HG03135 (cell line): ENCODE data around the gene KHDRBS1.
"Not testable (repeated sequence)": the region's sequence is repeated elsewhere in the genome, so short reads cannot be mapped to it uniquely, and the experiment has no call there.

ENCODE experiments used
- ATAC-seq: cut with Tn5 transposase; IDR thresholded peaks from one replicate; pipeline ENCODE4 v1.9.1; 2021; ENCODE audit warnings: mild to moderate bottlenecking, moderate library complexity; ENCODE audit not compliant: unreplicated experiment

KHDRBS1 gene

DNA sequence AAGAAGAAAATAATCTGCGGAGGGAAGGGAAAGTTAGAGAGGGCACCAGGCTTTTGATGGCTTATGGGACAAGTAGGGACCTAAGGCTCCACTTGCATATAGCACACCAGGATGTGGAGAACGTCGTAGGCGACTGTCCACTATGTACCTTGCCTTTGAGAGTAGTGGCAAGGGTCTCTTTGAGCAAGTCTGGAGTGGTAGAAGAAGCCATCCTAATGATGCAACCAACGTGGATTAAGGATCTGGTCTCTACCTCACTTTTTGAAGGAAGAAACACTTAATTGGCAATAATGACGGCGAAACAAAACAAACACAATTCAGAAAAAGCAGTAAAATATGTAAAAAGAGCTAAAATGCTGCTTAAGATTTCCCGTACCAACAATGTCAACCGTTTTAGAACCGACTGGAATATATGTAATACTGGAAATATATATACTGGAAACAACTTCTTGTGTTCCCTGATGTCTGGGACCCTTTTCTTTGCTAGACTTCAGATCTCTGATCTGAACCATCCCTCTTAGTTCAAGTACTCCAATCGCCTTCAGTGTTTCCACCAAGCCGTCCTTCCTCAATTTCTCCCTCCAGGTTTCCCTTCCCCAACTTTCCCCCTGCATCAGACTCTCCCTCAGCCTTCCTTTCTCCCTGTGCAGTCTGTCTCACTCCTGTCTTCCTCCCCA, 821 bp upstream of the KHDRBS1 start:
- no peak for ATAC-seq

DNA sequence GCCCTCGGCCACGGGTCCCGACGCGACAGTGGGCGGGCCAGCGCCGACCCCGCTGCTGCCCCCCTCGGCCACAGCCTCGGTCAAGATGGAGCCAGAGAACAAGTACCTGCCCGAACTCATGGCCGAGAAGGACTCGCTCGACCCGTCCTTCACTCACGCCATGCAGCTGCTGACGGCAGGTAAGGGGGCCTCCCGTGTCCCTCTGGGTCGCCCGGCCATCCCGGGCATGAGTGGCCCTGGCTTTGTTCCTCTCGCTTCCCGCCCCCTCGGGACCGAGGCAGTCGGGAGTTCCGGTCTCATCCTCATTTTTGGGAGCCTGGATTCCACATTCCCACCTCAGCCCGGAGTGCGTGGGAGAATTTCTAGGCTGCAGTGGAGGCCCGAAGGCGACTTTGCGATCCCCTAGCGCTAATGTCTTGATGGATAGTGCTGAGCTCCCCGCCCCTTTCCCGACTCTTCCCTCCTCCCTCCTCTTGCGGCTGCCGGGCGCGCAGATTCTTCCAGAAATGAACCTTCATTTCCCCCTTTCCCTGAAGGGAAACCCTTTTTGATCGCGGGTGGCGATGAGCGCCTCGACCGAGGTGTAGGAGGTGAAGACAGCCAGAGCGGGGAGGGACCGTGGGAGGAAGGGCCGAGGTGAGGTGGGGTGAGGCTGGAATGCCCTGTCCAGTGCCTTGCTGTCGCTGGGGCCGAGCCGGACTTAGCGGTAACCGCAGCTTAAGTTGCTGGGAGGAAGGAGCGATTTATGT, 705 bp downstream of the KHDRBS1 start:
- ATAC-seq = peak; percentile 28

DNA sequence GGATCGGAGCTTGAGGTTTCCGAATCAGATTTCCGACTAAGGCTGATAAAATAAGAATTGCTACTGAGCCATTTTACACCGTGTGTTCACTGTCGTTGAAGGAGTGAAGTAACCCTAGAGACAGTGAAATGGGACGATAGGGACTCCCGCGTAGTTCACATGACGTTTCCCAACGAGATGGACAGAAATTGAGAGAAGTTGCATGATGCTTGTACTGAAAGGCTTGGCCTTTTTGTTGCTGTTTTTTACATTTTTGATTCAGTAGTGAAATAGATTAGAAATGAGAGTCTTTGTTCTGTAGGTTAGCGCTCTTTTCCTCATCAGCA, 1.2 kb downstream of the KHDRBS1 start:
- no peak for ATAC-seq

DNA sequence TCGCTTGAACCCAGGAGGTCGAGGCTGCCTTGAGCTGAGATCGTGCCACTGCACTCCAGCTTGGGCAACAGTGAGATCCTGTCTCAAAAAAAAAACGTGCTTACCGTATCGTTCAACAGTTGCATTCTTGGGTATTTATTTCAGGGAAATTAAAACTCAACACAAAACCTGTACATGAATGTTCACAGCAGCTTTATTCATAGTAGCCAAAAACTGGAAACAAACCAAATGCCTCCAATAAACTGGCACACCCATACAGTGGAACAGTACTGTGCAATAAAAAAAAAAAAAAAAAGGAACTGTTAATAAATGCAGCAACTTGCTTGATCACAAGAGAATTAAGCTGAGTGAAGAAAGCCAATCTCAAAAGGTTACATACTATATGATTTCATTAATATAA, 6.7 kb downstream of the KHDRBS1 start:
- no peak for ATAC-seq

DNA sequence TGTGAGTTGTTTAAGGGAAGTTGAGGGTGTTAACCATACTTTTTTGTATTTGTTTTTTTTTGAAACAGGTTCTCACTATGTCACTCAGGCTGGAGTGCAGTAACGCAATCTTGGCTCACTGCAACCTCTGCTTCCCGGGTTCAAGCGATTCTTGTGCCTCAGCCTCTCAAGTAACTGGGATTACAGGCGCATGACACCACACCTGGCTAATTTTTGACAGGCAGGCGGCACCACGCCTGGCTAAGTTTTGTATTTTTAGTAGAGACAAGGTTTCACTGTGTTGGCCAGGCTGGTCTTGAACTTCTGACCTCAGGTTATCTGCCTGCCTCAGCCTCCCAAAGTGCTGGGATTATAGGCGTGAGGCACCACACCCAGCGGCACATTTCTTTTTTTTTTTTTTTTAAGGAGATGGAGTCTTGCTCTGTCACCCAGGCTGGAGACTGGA, 7.9 kb downstream of the KHDRBS1 start:
- not testable (repeated sequence) for ATAC-seq

DNA sequence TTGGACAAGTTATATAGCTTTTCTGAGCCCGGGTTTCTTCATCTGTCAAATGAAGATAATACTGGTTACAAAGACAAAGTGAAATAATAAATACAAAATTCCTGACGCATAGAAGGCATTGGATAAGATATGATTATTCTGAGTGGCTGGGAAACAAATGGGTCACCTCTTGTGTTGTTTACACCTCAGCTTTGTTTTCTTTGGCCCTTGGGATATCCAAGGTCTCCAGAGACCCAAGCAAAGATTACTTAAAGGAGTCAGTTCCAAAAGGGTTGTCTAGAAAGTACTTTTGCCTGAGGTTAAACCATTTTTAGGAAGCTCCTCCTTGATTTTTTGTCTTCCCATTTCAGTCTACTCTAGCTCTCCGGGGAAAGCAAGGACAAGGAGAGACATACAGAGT, 9.7 kb downstream of the KHDRBS1 start:
- ATAC-seq = no peak

DNA sequence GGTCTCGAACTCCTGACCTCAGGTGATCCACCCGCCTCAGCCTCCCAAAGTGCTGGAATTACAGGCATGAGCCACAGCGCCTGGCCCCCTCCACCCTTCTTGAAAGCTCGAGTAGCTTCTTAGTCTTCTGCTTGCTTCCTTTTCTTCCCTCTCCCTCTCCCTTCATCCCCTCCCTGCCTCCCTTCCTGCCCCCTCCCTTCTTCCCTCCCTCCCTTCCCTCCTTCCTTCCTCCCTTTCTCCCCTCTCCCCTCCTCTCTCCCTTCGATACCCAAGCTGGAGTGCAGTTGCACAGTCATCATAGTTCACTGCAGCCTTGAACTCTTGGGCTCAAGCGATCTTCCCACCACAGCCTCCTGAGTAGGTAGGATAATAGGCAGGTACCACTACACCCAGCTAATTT, 11.8 kb downstream of the KHDRBS1 start:
- ATAC-seq = no peak

DNA sequence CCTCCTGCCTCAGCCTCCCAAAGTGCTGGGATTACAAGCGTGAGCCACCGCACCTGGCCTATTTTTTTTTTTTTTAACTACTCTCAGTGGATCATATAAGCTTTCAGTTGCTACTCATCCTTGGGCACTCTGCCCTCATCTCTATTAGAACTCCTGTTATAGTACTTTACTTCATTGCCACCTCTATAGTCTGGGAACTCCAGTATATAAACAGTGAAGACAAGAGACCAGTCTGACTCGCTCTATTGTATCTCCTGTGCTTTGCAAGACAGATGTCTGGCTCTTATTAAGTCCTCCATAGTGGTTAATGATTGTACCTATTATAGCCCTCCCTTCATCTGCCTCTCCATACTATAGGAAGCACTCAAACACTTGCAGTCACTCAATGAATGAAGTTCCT, 15.1 kb downstream of the KHDRBS1 start:
- no peak for ATAC-seq

DNA sequence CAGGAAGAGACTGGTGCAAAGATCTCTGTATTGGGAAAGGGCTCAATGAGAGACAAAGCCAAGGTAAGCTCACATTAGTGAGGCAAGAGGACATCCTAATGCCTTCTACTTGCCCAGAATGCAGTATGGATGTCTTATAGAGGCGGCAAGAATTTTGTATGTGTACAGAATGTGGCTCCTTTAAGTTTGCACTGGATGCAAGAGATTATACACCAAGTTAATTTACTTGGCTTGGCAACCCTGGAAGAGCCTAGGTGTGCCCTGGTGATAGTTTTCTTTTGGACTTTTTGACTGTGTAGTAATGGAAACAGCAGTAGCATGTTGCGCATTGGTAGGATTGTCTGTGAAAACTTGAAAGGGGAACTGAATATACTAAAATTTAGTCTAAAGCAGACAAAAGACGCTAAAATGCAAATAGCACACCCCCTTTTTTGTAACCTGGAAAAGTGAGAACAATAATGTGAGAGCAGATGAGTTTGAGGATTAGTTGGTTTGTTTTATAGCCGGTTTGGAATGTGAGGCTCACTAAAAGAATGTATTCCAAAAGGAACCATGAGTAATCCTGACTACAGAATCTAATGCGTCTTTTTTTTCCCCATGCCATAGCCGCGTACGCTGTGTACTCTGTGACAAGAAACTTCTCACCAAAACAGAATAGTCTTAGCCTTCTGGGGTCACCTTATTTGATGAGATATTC, 18.1 kb downstream of the KHDRBS1 start:
- ATAC-seq = no peak

DNA sequence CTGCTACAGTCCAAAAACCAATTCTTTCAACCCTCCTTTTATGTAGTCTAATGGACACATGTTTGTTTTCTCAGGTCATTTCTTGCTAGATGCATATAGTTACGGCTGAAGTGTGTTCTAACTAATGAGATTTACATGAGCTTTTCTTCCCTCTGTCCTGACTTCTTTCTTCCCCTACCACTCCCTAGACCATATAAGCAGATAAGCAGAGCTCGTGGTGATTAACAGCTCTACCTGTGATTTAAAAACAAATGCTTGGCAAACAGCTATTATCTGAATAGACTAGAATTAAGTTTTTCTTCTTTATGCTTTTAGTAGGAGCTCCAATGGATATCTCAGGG, 18.6 kb downstream of the KHDRBS1 start:
- ATAC-seq = no peak

DNA sequence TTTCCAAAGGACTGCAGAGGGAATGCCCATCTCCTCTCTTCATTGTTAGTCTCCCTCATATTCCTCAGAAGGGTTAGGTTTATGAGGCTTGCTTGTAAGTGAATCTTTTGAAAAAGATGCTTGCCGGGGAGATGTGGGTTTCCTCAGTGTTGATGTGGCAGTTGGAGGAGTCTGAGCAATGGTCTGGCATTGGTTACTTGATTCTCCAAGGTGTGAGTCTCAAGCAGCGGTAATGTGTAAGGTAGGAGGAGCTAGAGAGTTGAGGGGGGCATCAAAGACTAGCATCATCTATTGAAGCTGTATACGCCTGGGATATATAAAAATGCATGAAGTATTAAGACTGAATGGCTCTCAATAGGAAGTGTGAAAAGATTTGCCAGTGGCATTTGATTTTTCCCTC, 21.5 kb downstream of the KHDRBS1 start:
- ATAC-seq = no peak

DNA sequence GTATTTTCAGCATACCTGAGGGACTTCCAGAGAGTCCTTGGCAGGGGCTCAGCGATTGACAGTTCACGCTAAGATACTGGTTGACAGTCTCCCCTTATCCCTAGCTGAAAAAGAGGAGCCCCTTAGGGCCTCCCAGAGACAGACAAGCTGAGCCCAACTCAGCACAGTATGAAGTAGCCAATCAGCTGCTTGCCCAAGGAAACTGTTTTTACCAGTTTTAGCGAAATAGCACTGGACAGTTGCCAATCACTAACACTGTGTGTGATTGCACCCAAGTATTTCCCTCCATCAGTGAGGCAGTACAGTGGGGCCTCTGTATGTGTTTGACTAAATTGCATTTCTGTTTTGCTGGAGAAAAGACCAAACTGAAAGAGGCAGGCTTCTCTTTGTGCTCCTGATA, 27.0 kb downstream of the KHDRBS1 start:
- ATAC-seq = no peak

DNA sequence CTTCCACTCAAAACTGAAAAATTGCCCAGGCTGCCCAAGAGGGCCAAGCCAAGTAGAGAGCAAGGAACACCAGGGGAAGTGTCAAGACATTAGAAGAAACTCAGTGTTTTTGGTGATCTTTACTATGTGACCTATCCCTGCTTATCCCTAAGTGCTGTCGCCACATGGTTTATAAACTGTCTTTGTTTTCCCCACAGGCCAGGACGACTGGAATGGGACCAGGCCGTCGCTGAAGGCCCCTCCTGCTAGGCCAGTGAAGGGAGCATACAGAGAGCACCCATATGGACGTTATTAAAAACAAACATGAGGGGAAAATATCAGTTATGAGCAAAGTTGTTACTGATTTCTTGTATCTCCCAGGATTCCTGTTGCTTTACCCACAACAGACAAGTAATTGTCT, 28.7 kb downstream of the KHDRBS1 start:
- no peak for ATAC-seq

DNA sequence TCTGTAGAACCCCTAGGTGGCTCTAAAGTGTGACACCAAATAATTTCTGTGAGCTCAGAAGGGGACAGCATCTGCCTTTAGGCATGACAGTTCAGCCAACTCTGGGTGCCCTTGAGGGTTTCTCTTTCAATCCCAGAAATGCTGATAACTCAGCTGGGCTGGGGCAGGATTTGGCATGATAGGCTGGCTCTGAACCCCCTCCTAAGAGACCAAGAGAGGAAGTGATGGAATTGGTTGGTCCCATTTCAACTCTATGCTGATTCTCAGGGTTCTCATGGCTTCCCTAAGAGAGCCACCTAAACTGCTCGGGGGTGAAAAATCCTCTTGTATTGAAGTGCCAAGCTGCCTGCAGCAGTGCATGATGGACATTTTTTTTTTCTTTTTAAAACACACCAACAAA, 30.6 kb downstream of the KHDRBS1 start:
- ATAC-seq = no peak

DNA sequence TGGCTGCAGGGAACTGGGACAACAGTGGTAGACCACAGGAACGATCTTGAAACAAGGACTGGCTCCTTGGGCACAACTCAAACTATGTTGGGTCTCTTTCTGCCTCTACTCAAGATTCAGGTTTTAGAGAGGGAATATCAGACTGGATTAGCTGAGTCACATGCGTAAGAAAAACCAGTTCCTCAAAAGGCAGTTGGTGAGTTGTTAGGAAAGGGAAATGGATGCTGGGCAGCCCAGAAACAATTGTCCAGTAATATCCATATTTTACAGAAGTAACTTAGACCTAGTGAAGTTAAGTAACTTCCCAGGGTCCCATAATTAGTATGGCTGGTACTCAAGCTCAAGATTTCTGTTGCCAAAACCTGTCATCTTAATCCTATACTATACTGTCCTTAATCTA, 32.1 kb downstream of the KHDRBS1 start:
- ATAC-seq = no peak

DNA sequence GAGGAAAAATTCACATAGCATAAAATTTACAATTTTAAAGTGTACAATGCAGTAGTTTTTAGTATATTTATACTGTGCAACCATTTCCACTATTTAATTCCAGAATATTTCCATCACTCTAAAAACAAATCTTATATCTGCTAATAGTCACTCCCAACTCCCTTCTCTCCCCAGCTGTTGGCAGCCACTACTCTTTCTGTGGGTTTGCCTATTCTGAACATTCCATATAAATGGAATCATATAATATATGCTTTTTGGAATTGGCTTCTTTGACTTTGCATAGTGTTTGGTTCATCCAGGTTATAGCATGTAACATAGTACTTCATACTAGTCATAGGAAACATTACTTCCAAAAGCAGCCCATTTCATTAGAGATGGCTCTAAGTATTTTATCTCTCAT, 34.0 kb downstream of the KHDRBS1 start:
- no peak for ATAC-seq

DNA sequence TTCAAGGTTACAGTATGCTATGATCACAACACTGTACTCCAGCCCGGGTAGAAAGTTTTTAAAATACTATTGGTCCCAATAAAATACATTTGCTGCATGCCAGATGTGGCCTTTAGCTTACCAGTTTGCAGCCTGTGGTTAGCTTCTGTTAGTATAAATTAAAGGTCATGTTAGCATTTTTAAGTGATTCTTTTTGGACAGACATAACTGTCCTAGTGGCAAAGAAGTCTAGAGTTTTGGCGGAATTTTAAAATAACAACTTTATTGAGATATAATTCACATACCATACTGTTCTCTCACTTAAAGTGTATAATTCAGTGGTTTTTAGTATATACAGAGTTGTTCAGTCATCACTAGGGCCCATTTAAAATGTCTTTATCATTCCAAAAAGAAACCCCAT, 34.8 kb downstream of the KHDRBS1 start:
- ATAC-seq = no peak

DNA sequence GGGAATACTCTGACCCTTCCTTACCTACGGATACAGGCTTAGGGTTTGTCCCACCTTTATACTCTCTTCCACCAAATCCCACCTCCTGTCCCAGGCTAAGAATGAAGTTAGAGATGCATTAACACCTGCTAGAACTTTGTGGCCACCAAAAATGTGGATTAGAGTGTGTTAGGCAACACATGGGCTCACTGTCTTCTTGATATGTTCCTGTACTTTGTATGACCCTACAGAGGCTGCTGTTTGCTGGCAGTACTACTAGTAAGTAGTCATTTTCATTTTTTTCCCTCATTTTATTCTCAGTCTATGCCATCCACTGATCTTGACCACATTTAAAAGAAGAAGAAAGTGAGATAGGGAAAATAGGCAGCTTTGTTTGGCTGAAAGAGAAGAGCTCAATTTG, 38.0 kb downstream of the KHDRBS1 start:
- no peak for ATAC-seq

DNA sequence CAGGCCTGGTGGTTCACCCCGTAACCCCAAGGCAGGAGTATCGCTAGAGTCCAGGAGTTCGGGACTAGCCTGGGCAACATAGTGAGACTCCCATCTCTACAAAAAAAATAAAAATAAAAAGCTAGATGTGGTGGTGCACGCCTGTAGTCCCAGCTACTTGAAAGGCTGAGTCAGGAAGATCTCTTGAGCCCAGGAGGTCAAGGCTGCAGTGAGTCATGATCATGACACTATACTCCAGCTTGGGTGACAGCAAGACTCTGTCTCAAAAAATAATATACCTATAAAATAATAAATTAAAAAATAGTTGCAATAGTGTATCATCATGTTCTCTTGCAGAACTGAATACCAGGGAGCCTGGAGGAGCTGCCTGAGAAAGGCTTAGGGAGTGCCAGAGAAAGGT, 39.2 kb downstream of the KHDRBS1 start:
- ATAC-seq = no peak

DNA sequence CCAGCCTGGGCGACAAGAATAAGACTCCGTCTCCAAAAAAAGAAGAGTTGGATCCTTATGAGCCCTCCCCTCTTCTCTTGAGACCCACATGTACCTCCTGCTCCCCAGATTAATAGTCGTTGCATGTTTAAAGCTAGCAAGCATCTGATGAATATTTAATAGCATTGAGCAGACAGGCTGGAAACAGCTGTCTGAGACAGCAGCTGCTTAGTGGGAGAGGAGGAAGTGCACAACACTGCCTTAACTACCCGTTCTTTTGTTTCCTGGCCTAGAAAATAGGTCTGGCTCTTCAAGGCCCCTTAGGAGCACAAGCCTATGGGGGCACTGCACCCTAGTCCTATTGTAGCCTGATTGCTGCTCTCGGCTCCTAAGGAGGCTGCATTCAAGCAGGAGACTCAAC, 41.7 kb downstream of the KHDRBS1 start:
- no peak for ATAC-seq

DNA sequence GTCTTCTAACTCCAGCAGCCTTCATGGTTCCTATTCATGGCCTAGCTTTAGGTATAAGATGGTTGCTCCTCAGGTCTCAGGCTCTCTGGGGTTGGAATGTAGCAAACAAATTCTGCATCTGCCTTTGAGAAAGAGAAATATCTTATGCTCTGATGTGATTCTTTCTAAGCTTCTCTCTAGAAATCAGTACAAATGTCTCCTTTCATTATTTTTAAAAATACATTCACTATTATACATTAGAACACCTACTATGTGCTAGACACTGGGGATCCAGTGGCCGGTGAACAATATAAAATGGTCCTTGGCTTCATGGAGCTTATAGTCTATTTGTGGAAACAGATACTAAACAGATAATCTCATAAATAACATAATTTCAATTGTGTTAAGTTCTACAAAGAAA, 42.9 kb downstream of the KHDRBS1 start:
- no peak for ATAC-seq

DNA sequence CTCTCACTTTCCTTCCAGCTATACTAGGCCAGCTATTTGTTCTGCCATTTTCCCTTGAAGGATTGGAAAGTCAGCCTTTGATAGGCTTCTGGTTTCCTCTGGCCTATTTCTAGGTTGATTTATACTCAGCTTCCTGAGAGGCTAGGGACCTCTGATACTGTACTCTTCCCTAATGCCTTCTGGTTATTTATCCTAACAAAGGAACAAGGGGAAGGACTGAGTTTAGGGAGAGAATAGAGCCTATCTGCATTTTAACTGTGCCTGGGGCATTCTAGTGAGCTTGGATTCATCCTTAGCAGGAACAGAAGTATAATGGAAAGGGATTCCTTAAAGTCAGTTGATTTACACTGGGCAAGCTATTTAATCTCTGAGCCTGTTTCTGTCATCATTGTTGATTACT, 47.2 kb downstream of the KHDRBS1 start:
- ATAC-seq = no peak
